ENCODE data around the gene ARHGAP28. TPM values are rescaled to one million over a fixed set of nuclear protein-coding genes. Genes with fewer than 3 reads are reported as not detected.

The ARHGAP28 gene
- total and polyA plus RNA-seq, 12 donors: 2.7 to 34.3 (median 7.3) TPM

GRCh38 chr18:6732952-6733351, 3.4 kb downstream of the ARHGAP28 start:
- H3K4me1 ChIP-seq (replicated peaks in 1 of 2): peaks cover 0 to 25% of the 10 kb centered on the region in 2 donors
- H3K27ac ChIP-seq: no peak overlapping the region
- DNase-seq: no peak
- no peaks in the 10 kb centered on the region for H3K9me3 ChIP-seq (replicated peaks in 1 of 3)
- no peaks in the 10 kb centered on the region for H3K36me3 ChIP-seq (replicated peaks in 1 of 2)
- WGBS, 4 donors: 70 to 78% (median 73%) methylated on average over 2 of the region's 2 CpGs
- H3K4me3 ChIP-seq: no peak overlapping the region
- intact Hi-C loops (cut with DNase I): no loop called here
- TF ChIP-seq POLR2A (IDR thresholded peaks at IDR 0.05): no peak
- TF ChIP-seq, protein P1, sequence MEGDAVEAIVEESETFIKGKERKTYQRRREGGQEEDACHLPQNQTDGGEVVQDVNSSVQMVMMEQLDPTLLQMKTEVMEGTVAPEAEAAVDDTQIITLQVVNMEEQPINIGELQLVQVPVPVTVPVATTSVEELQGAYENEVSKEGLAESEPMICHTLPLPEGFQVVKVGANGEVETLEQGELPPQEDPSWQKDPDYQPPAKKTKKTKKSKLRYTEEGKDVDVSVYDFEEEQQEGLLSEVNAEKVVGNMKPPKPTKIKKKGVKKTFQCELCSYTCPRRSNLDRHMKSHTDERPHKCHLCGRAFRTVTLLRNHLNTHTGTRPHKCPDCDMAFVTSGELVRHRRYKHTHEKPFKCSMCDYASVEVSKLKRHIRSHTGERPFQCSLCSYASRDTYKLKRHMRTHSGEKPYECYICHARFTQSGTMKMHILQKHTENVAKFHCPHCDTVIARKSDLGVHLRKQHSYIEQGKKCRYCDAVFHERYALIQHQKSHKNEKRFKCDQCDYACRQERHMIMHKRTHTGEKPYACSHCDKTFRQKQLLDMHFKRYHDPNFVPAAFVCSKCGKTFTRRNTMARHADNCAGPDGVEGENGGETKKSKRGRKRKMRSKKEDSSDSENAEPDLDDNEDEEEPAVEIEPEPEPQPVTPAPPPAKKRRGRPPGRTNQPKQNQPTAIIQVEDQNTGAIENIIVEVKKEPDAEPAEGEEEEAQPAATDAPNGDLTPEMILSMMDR (IDR thresholded peaks at IDR 0.05): no peak
- no peaks in the 10 kb centered on the region for H3K27me3 ChIP-seq

GRCh38 chr18:6733758-6734157, 4.2 kb downstream of the ARHGAP28 start:
- Histone ChIP-seq H3K4me1 (replicated peaks in 1 of 2) (peaks cover 0 to 25% of the 10 kb centered on the region in 2 donors), H3K9me3 (replicated peaks in 1 of 3) (no peaks in the 10 kb centered on the region), H3K27me3 (no peaks in the 10 kb centered on the region), H3K36me3 (replicated peaks in 1 of 2) (no peaks in the 10 kb centered on the region), H3K4me3 (no peak overlapping the region), H3K27ac (peak overlapping the region in 1 of 5 donors; percentile 25)
- TF ChIP-seq, protein P1 (IDR thresholded peaks at IDR 0.05): no peak
- no peak for TF ChIP-seq POLR2A (IDR thresholded peaks at IDR 0.05)
- DNase-seq: no peak
- WGBS, 4 donors: 77 to 86% (median 85%) methylated on average over 1 of the region's 1 CpG
- intact Hi-C loops (cut with DNase I): no loop called here

GRCh38 chr18:6734726-6735430, 5.4 kb downstream of the ARHGAP28 start:
- H3K36me3 ChIP-seq (replicated peaks in 1 of 2): no peaks in the 10 kb centered on the region
- no peak overlapping the region for H3K4me3 ChIP-seq
- no peaks in the 10 kb centered on the region for H3K27me3 ChIP-seq
- intact Hi-C loops (cut with DNase I): no loop called here
- 70 to 82% (median 79%) methylated on average over 7 of the region's 7 CpGs for WGBS, 4 donors
- no peak overlapping the region for H3K27ac ChIP-seq
- DNase-seq: no peak
- H3K4me1 ChIP-seq (replicated peaks in 1 of 2): peaks cover 0 to 24% of the 10 kb centered on the region in 2 donors
- no peak for TF ChIP-seq POLR2A (IDR thresholded peaks at IDR 0.05)
- TF ChIP-seq, protein P1 (IDR thresholded peaks at IDR 0.05): no peak
- H3K9me3 ChIP-seq (replicated peaks in 1 of 3): no peaks in the 10 kb centered on the region

DNA sequence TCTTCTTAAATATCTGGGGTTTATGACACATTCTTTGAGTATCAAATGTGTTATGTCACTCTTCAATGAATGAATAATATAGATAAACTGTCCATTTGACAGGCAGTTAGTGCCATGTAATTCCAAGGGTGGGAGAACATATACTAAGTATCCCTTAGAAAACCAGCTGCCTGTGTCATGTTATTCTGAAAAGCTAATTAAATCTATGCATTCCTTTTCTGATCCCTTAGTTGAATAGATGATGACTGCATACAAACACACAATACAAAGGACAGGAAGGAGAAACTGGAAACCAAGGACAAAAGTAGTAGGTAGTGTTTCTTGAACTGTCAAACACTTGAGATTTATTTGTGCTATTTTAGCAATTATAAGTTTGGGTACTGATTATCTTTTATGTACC, 8.3 kb downstream of the ARHGAP28 start:
- no peak overlapping the region for H3K4me3 ChIP-seq
- H3K9me3 ChIP-seq (replicated peaks in 1 of 3): no peaks in the 10 kb centered on the region
- peaks cover 13% of the 10 kb centered on the region in 2 donors for H3K4me1 ChIP-seq (replicated peaks in 1 of 2)
- DNase-seq: no peak
- no peak overlapping the region for H3K27ac ChIP-seq
- H3K27me3 ChIP-seq: no peaks in the 10 kb centered on the region
- H3K36me3 ChIP-seq (replicated peaks in 1 of 2): no peaks in the 10 kb centered on the region
- intact Hi-C loops (cut with DNase I): no loop called here
- no peak for TF ChIP-seq POLR2A (IDR thresholded peaks at IDR 0.05)
- TF ChIP-seq, protein P1 (IDR thresholded peaks at IDR 0.05): no peak

Measured in adrenal gland (tissue), 12 donors.